T47D (cell line): ENCODE results near the gene MRPL34.
"Not testable (repeated sequence)": the region's sequence is repeated elsewhere in the genome, so short reads cannot be mapped to it uniquely, and the experiment has no call there.

Experiments used
- DNase-seq, 2 experiments: peaks; one replicate each; pipeline versions ENCODE4 v3.0.0 to v3.0.0-alpha.2; 2011 to 2012; ENCODE audit warnings: low read depth in 1 of 2, low spot score in 1 of 2
- JUND ChIP-seq: IDR thresholded peaks from 2 replicates; pipeline ENCODE4 v1.6.1; 2012; ENCODE audit warnings: low read depth
- in situ Hi-C: cut with HindIII; loops from 2 replicates; pipeline ENCODE4 v1.10.0; 2016; ENCODE audit warnings: low sequenced_read_pairs, low pct_unique_long_range_greater_than_20kb

The MRPL34 gene

GRCh38 chr19:17293605-17294004 is 12.1 kb upstream of the MRPL34 start:
- no peak for TF ChIP-seq JUND
- DNase-seq, result no peak
- in situ Hi-C loops, result no loop called here

GRCh38 chr19:17294051-17294891 is 11.4 kb upstream of the MRPL34 start:
- no peak for TF ChIP-seq JUND
- in situ Hi-C loops, result no loop called here
- peak; percentile 62 to 75 for DNase-seq

GRCh38 chr19:17295551-17295950 is 10.1 kb upstream of the MRPL34 start:
- DNase-seq, in situ Hi-C loops: not testable (repeated sequence)

GRCh38 chr19:17296273-17296672 is 9.4 kb upstream of the MRPL34 start:
- peak in 1 of 2 experiments; percentile 52 for DNase-seq
- in situ Hi-C loops, result no loop called here
- TF ChIP-seq JUND, result no peak

GRCh38 chr19:17296976-17297375 is 8.7 kb upstream of the MRPL34 start:
- in situ Hi-C loops, result no loop called here
- peak in 1 of 2 experiments; percentile 42 for DNase-seq
- no peak for TF ChIP-seq JUND

- no peak for DNase-seq
- no peak for TF ChIP-seq JUND
- in situ Hi-C loops, result no loop called here
Measured at GRCh38 chr19:17300992-17301619, 4.6 kb upstream of the MRPL34 start.

- in situ Hi-C loops, result no loop called here
- no peak for TF ChIP-seq JUND
- DNase-seq, result peak in 1 of 2 experiments; percentile 24
Measured at GRCh38 chr19:17302391-17303166, 3.1 kb upstream of the MRPL34 start.

GRCh38 chr19:17303167-17303939 is 2.3 kb upstream of the MRPL34 start, which contains the start of gene ABHD8:
TSS of gene ABHD8 (minus strand) at chr19:17303425. CDS start at chr19:17301616, 1,809 bp downstream.
- TF ChIP-seq JUND, result no peak
- peak; percentile 91 to 95 for DNase-seq
- in situ Hi-C loops, result no loop called here

GRCh38 chr19:17303940-17304267 is 1.8 kb upstream of the MRPL34 start:
- no peak for DNase-seq
- no peak for TF ChIP-seq JUND
- in situ Hi-C loops, result no loop called here

- no peak for TF ChIP-seq JUND
- DNase-seq, result no peak
- in situ Hi-C loops, result no loop called here
Measured at GRCh38 chr19:17304386-17305215, 1.1 kb upstream of the MRPL34 start.

- TF ChIP-seq JUND, result no peak
- in situ Hi-C loops, result no loop called here
- DNase-seq, result no peak
Measured at GRCh38 chr19:17305216-17305516, 506 bp upstream of the MRPL34 start.
